Type B pancreatic cell (in vitro differentiated cells): ENCODE results near the gene SLC4A7. TPM values are rescaled to one million over a fixed set of nuclear protein-coding genes. Genes with fewer than 3 reads are reported as not detected.

Experiments used
- DNase-seq: peaks from one replicate; pipeline ENCODE4 v3.0.0; 2021; ENCODE audit warnings: mixed read lengths; ENCODE audit not compliant: unreplicated experiment; ENCODE audit errors: extremely low spot score
- H3K27ac Mint-ChIP-seq: 2 replicates; pipeline ENCODE4 v1.8.0; 2021; ENCODE audit warnings: mild to moderate bottlenecking, mixed read lengths
- H3K27me3 Mint-ChIP-seq: 2 replicates; pipeline ENCODE4 v1.8.0; 2021; ENCODE audit warnings: mixed read lengths
- H3K36me3 Mint-ChIP-seq: 2 replicates; pipeline ENCODE4 v1.8.0; 2021; ENCODE audit warnings: mixed read lengths
- H3K4me1 Mint-ChIP-seq: one replicate; pipeline ENCODE4 v1.8.0; 2021; ENCODE audit warnings: mixed read lengths; ENCODE audit not compliant: unreplicated experiment
- H3K4me3 Mint-ChIP-seq: 2 replicates; pipeline ENCODE4 v1.8.0; 2021; ENCODE audit warnings: mild to moderate bottlenecking, mixed read lengths
- H3K9me3 Mint-ChIP-seq: 2 replicates; pipeline ENCODE4 v1.8.0; 2021; ENCODE audit warnings: mixed read lengths
- CTCF ChIP-seq: fragments of 200-600 bp; sonication (generic); conservative IDR thresholded peaks from 2 replicates; pipeline ENCODE4 v1.5.0; 2021; ENCODE audit warnings: antibody characterized with exemption, mild to moderate bottlenecking
- total RNA-seq: library from RNA; stranded (reverse); gene quantifications from 2 replicates; pipeline ENCODE4 v1.2.1, GENCODE V29; 2021; ENCODE audit warnings: low replicate concordance

Gene SLC4A7
- total RNA-seq, 1 donor from 2014 or later: 51.8 TPM

GRCh38 chr3:27326629-27327545 lies 157.3 kb downstream of the SLC4A7 start:
- no peak for TF ChIP-seq CTCF
- Mint-ChIP-seq H3K9me3 (peaks cover 5% of the 10 kb centered on the region), H3K27ac (no peak overlapping the region), H3K27me3 (no peaks in the 10 kb centered on the region), H3K4me3 (no peak overlapping the region), H3K36me3 (peaks cover 4% of the 10 kb centered on the region), H3K4me1 (no peaks in the 10 kb centered on the region)
- DNase-seq: no peak

GRCh38 chr3:27326202-27326601 lies 158.0 kb downstream of the SLC4A7 start:
- no peak overlapping the region for H3K27ac Mint-ChIP-seq
- H3K27me3 Mint-ChIP-seq: no peaks in the 10 kb centered on the region
- peaks cover 5% of the 10 kb centered on the region for H3K9me3 Mint-ChIP-seq

GRCh38 chr3:27325419-27325818 lies 158.8 kb downstream of the SLC4A7 start:
- no peak overlapping the region for H3K4me3 Mint-ChIP-seq
- peaks cover 4% of the 10 kb centered on the region for H3K36me3 Mint-ChIP-seq
- H3K4me1 Mint-ChIP-seq: no peaks in the 10 kb centered on the region
- no peak for DNase-seq
- TF ChIP-seq CTCF: no peak
- H3K9me3 Mint-ChIP-seq: peaks cover 5% of the 10 kb centered on the region
- no peak overlapping the region for H3K27ac Mint-ChIP-seq
- no peaks in the 10 kb centered on the region for H3K27me3 Mint-ChIP-seq

More at GRCh38 chr3:27326202-27326601, 158.0 kb downstream of the SLC4A7 start:
- Mint-ChIP-seq H3K36me3 (peaks cover 4% of the 10 kb centered on the region), H3K4me1 (no peaks in the 10 kb centered on the region), H3K4me3 (no peak overlapping the region)
- no peak for DNase-seq
- TF ChIP-seq CTCF: no peak

GRCh38 chr3:27324686-27325085 lies 159.5 kb downstream of the SLC4A7 start:
- no peak for DNase-seq
- Mint-ChIP-seq H3K27me3 (no peaks in the 10 kb centered on the region), H3K4me3 (no peak overlapping the region), H3K4me1 (no peaks in the 10 kb centered on the region), H3K27ac (no peak overlapping the region), H3K9me3 (peaks cover 5% of the 10 kb centered on the region), H3K36me3 (peaks cover 4% of the 10 kb centered on the region)
- TF ChIP-seq CTCF: no peak

GRCh38 chr3:27323087-27323570 lies 161.1 kb downstream of the SLC4A7 start:
- Mint-ChIP-seq H3K27ac (no peak overlapping the region), H3K9me3 (peaks cover under 1% of the 10 kb centered on the region), H3K27me3 (peaks cover 3% of the 10 kb centered on the region), H3K4me1 (no peaks in the 10 kb centered on the region), H3K4me3 (no peak overlapping the region), H3K36me3 (peaks cover 4% of the 10 kb centered on the region)
- no peak for DNase-seq
- no peak for TF ChIP-seq CTCF

Other genes starting within 250 kb of the SLC4A7 start
- gene NEK10, start 115.0 kb downstream of the SLC4A7 start, total RNA-seq: 1.4 and 4.2 TPM in 2 replicates
- not detected in 2 replicates for gene EOMES, start 237.9 kb upstream of the SLC4A7 start, total RNA-seq